K562 (cell line): Measurements from ENCODE around the gene NEUROD2. TPM values are rescaled to one million over a fixed set of nuclear protein-coding genes. Genes with fewer than 3 reads are reported as not detected.

Experiments
- C11orf30 ChIP-seq: fragments of 450-650 bp; IDR thresholded peaks from 2 replicates; pipeline ENCODE4 v1.6.1; 2016; ENCODE audit warnings: low read depth, mild to moderate bottlenecking
- CBX1 ChIP-seq: sonication (generic); IDR thresholded peaks from 2 replicates; pipeline ENCODE4 v1.6.1; 2016; ENCODE audit warnings: antibody characterized with exemption, low read depth, mild to moderate bottlenecking
- CC2D1A ChIP-seq: fragments of 450-650 bp; IDR thresholded peaks from 2 replicates; pipeline ENCODE4 v1.6.1; 2017; ENCODE audit warnings: mild to moderate bottlenecking
- CCAR2 ChIP-seq: fragments of 200-400 bp; formaldehyde crosslinking; IDR thresholded peaks from 2 replicates; pipeline ENCODE4 v1.6.1; 2017; ENCODE audit warnings: mild to moderate bottlenecking, low read depth, low read length
- EWSR1 ChIP-seq: fragments of 450-650 bp; IDR thresholded peaks from 2 replicates; pipeline ENCODE4 v1.6.1; 2018; ENCODE audit warnings: borderline replicate concordance, mild to moderate bottlenecking, low read depth, moderate library complexity; ENCODE audit not compliant: partially characterized antibody
- GTF2A2 ChIP-seq: IDR thresholded peaks from 2 replicates; pipeline ENCODE4 v1.6.1; 2016; ENCODE audit warnings: mild to moderate bottlenecking, missing genetic modification characterization, missing compliant biosample characterization
- HNRNPLL ChIP-seq: fragments of 200-400 bp; formaldehyde crosslinking; IDR thresholded peaks from 2 replicates; pipeline ENCODE4 v1.6.1; 2017; ENCODE audit warnings: low read length, low read depth, mild to moderate bottlenecking; ENCODE audit not compliant: poor library complexity, severe bottlenecking
- MTF1 ChIP-seq: fragments of 250-450 bp; sonication (Bioruptor Pico); IDR thresholded peaks from 2 replicates; pipeline ENCODE4 v1.9.0; 2021; ENCODE audit warnings: moderate library complexity, mild to moderate bottlenecking, inconsistent platforms, borderline replicate concordance
- NBN ChIP-seq: fragments of 450-650 bp; IDR thresholded peaks from 2 replicates; pipeline ENCODE4 v1.6.1; 2016; ENCODE audit warnings: low read depth, mild to moderate bottlenecking
- NCOA1 ChIP-seq: fragments of 450-650 bp; IDR thresholded peaks from 2 replicates; pipeline ENCODE4 v1.6.1; 2016; ENCODE audit warnings: low read depth
- NFE2 ChIP-seq: IDR thresholded peaks from 2 replicates; pipeline ENCODE4 v1.6.1; 2014; ENCODE audit warnings: antibody characterized with exemption, low read depth
- RCOR1 ChIP-seq, 2 experiments: IDR thresholded peaks; 2 replicates each; pipeline ENCODE4 v1.6.1; 2012; ENCODE audit warnings: low read depth in 2 of 2, low read length in 2 of 2, borderline replicate concordance in 1 of 2, improper control_type of control experiment in 1 of 2
- STAT5A ChIP-seq: IDR thresholded peaks from 2 replicates; pipeline ENCODE4 v1.6.1; 2012; ENCODE audit warnings: low read length, inconsistent platforms, borderline replicate concordance
- polyA plus RNA-seq, 8 experiments: library from polyadenylated mRNA; depleted of rRNA in 4 of 8; stranded (reverse) in 5 of 8; unstranded in 3 of 8; fragments of >200 nt; fragmentation: Nextera tagmentation in 2 of 8; fragmentation: Illumina TruSeq in 1 of 8; extraction: Ambion mirVana in 2 of 8; extraction: Trizol in 1 of 8; gene quantifications; 2 replicates each; pipeline versions ENCODE4 v1.2.1 to v1.2.3, GENCODE V29; 2011 to 2014; ENCODE audit warnings: inconsistent platforms in 1 of 8, missing spikeins in 1 of 8
- total RNA-seq, 7 experiments: library from RNA; depleted of rRNA in 6 of 7; stranded (reverse); fragments of >200 nt in 6 of 7; fragmentation: Illumina TruSeq in 2 of 7; extraction: Trizol in 2 of 7; gene quantifications; 2 replicates each; pipeline versions ENCODE4 v1.2.1 to v1.2.3, GENCODE V29; 2011 to 2021; ENCODE audit warnings: low replicate concordance in 1 of 7
- TF ChIP-seq, protein P1 (sequence below), 2 experiments: IDR thresholded peaks; 2 replicates each; pipeline ENCODE4 v1.6.1; 2011; ENCODE audit warnings: borderline replicate concordance in 1 of 2, control low read depth in 1 of 2, low read depth in 1 of 2, low read length in 1 of 2, mild to moderate bottlenecking in 1 of 2, mixed read lengths in 1 of 2, moderate library complexity in 1 of 2; ENCODE audit not compliant: insufficient read depth in 1 of 2, insufficient read length in 1 of 2, poor library complexity in 1 of 2, severe bottlenecking in 1 of 2; ENCODE audit errors: extremely low read depth in 1 of 2
- TF ChIP-seq, protein P2 (sequence below): fragments of 450-650 bp; IDR thresholded peaks from 2 replicates; pipeline ENCODE4 v1.6.1; 2016
- TF ChIP-seq, protein P3 (sequence below): fragments of 250-450 bp; sonication (Bioruptor Pico); IDR thresholded peaks from 2 replicates; pipeline ENCODE4 v1.4.0; 2020
- TF ChIP-seq, protein P4 (sequence below), 3 experiments: IDR thresholded peaks in 2 of 3; conservative IDR thresholded peaks in 1 of 3; 2 replicates each; pipeline ENCODE4 v1.5.1; 2011 to 2012; ENCODE audit warnings: low read length in 3 of 3, mild to moderate bottlenecking in 3 of 3, control low read depth in 2 of 3, improper control_type of control experiment in 1 of 3, inconsistent platforms in 1 of 3, low read depth in 1 of 3, mixed read lengths in 1 of 3, moderate library complexity in 1 of 3; ENCODE audit not compliant: insufficient read depth in 2 of 3

NEUROD2 gene
- total and polyA plus RNA-seq, 9 of the 15 experiments (the other 6 are each of a cell fraction or from before 2014, with no cell fraction given): not detected

DNA sequence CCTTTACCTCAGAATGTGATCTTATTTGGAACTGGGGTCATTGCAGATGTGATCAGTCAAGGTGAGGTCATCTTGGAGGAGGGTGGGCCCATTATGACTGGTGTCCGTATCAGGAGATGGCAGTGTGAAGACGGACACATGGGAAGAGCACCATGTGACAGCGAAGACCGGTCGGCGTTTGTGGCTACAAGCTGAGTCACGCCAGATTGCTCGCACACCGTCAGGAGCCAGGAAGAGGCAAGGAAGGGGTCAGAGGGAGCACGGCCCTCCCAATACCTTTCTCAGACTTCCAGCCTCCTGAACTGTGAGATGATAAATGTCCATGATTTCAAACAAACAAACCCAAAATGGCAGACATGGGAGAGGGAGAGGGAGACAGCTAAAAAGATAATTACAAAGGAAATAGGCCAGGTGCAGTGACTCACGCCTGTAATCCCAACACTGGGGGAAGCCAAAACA lies 42.4 kb upstream of the NEUROD2 start (continued):
- TF ChIP-seq, protein P1, sequence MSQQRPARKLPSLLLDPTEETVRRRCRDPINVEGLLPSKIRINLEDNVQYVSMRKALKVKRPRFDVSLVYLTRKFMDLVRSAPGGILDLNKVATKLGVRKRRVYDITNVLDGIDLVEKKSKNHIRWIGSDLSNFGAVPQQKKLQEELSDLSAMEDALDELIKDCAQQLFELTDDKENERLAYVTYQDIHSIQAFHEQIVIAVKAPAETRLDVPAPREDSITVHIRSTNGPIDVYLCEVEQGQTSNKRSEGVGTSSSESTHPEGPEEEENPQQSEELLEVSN (IDR thresholded peaks at IDR 0.05; ENCODE audit: borderline replicate concordance in 1 of 2, extremely low read depth in 1 of 2, insufficient read depth in 1 of 2, insufficient read length in 1 of 2, low read depth in 1 of 2, low read length in 1 of 2, poor library complexity in 1 of 2, severe bottlenecking in 1 of 2): peak; percentile 92 to 93
- TF ChIP-seq C11orf30: peak; percentile 95
- peak; percentile 98 for TF ChIP-seq NFE2
- TF ChIP-seq, protein P2, sequence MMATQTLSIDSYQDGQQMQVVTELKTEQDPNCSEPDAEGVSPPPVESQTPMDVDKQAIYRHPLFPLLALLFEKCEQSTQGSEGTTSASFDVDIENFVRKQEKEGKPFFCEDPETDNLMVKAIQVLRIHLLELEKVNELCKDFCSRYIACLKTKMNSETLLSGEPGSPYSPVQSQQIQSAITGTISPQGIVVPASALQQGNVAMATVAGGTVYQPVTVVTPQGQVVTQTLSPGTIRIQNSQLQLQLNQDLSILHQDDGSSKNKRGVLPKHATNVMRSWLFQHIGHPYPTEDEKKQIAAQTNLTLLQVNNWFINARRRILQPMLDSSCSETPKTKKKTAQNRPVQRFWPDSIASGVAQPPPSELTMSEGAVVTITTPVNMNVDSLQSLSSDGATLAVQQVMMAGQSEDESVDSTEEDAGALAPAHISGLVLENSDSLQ: peak; percentile 96
- no peak for TF ChIP-seq STAT5A
- no peak for TF ChIP-seq HNRNPLL
- TF ChIP-seq EWSR1: no peak
- TF ChIP-seq NCOA1: peak; percentile 39; the same call in 1 of the 2 replicates
- TF ChIP-seq CCAR2: no peak
- TF ChIP-seq, protein P3, sequence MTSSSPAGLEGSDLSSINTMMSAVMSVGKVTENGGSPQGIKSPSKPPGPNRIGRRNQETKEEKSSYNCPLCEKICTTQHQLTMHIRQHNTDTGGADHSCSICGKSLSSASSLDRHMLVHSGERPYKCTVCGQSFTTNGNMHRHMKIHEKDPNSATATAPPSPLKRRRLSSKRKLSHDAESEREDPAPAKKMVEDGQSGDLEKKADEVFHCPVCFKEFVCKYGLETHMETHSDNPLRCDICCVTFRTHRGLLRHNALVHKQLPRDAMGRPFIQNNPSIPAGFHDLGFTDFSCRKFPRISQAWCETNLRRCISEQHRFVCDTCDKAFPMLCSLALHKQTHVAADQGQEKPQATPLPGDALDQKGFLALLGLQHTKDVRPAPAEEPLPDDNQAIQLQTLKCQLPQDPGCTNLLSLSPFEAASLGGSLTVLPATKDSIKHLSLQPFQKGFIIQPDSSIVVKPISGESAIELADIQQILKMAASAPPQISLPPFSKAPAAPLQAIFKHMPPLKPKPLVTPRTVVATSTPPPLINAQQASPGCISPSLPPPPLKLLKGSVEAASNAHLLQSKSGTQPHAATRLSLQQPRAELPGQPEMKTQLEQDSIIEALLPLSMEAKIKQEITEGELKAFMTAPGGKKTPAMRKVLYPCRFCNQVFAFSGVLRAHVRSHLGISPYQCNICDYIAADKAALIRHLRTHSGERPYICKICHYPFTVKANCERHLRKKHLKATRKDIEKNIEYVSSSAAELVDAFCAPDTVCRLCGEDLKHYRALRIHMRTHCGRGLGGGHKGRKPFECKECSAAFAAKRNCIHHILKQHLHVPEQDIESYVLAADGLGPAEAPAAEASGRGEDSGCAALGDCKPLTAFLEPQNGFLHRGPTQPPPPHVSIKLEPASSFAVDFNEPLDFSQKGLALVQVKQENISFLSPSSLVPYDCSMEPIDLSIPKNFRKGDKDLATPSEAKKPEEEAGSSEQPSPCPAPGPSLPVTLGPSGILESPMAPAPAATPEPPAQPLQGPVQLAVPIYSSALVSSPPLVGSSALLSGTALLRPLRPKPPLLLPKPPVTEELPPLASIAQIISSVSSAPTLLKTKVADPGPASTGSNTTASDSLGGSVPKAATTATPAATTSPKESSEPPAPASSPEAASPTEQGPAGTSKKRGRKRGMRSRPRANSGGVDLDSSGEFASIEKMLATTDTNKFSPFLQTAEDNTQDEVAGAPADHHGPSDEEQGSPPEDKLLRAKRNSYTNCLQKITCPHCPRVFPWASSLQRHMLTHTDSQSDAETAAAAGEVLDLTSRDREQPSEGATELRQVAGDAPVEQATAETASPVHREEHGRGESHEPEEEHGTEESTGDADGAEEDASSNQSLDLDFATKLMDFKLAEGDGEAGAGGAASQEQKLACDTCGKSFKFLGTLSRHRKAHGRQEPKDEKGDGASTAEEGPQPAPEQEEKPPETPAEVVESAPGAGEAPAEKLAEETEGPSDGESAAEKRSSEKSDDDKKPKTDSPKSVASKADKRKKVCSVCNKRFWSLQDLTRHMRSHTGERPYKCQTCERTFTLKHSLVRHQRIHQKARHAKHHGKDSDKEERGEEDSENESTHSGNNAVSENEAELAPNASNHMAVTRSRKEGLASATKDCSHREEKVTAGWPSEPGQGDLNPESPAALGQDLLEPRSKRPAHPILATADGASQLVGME (CRISPR knock-in tag): no peak
- no peak for TF ChIP-seq CBX1
- TF ChIP-seq GTF2A2: no peak
- TF ChIP-seq CC2D1A: no peak
- TF ChIP-seq MTF1 (CRISPR knock-in tag): no peak
- TF ChIP-seq RCOR1 (IDR thresholded peaks at IDR 0.05; ENCODE audit: borderline replicate concordance in 1 of 2, low read depth in 2 of 2, low read length in 2 of 2): peak in 1 of 2 experiments; percentile 83; a peak in 2 of 4 replicates
- TF ChIP-seq NBN: peak; percentile 91
- TF ChIP-seq, protein P4, sequence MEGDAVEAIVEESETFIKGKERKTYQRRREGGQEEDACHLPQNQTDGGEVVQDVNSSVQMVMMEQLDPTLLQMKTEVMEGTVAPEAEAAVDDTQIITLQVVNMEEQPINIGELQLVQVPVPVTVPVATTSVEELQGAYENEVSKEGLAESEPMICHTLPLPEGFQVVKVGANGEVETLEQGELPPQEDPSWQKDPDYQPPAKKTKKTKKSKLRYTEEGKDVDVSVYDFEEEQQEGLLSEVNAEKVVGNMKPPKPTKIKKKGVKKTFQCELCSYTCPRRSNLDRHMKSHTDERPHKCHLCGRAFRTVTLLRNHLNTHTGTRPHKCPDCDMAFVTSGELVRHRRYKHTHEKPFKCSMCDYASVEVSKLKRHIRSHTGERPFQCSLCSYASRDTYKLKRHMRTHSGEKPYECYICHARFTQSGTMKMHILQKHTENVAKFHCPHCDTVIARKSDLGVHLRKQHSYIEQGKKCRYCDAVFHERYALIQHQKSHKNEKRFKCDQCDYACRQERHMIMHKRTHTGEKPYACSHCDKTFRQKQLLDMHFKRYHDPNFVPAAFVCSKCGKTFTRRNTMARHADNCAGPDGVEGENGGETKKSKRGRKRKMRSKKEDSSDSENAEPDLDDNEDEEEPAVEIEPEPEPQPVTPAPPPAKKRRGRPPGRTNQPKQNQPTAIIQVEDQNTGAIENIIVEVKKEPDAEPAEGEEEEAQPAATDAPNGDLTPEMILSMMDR (IDR thresholded peaks at IDR 0.05 in 2 of 3, conservative IDR thresholded peaks at IDR 0.05 in 1 of 3; ENCODE audit: insufficient read depth in 2 of 3, low read depth in 1 of 3, low read length in 3 of 3): 0 out of 6 replicates have a peak, but pooled peaks of 1 of the 3 experiments have one; percentile 0
